NCI-H2107 treated with DMSO at 0.1 percent for 48 hours (cell line): ENCODE results near the gene MGME1.

ENCODE experiments used
- DNase-seq: peaks from one replicate; lab custom pipeline; 2025; ENCODE audit not compliant: unreplicated experiment; lab: John Stamatoyannopoulos, UW

Gene MGME1

GRCh38 chr20:17968366-17969277, at the start of gene MGME1, which contains the start of gene SNX5:
TSS of gene MGME1 (plus strand) at chr20:17969018. CDS start at chr20:17969860, 842 bp downstream.
TSS of gene SNX5 (minus strand) at chr20:17968794. CDS start at chr20:17968425, 369 bp downstream.
- DNase-seq, result peak; percentile 84

- DNase-seq, result no peak
These were observed 49.7 kb upstream of the MGME1 start for GRCh38 chr20:17919149-17919548.

GRCh38 chr20:17921774-17922173, 47.0 kb upstream of the MGME1 start:
- no peak for DNase-seq

GRCh38 chr20:17925141-17925939, 43.5 kb upstream of the MGME1 start:
- DNase-seq, result no peak

- DNase-seq, result no peak
These were observed 42.9 kb upstream of the MGME1 start for GRCh38 chr20:17925940-17926300.

GRCh38 chr20:17928211-17928611, 40.6 kb upstream of the MGME1 start:
- no peak for DNase-seq

GRCh38 chr20:17928633-17929311, 40.0 kb upstream of the MGME1 start:
- no peak for DNase-seq

- DNase-seq, result no peak
These were observed 37.3 kb upstream of the MGME1 start for GRCh38 chr20:17931513-17931912.

GRCh38 chr20:17932396-17932795, 36.4 kb upstream of the MGME1 start:
- no peak for DNase-seq

- no peak for DNase-seq
These were observed 35.7 kb upstream of the MGME1 start for GRCh38 chr20:17933121-17933520.

- no peak for DNase-seq
These were observed 35.1 kb upstream of the MGME1 start for GRCh38 chr20:17933711-17934110.

GRCh38 chr20:17934141-17934862, 34.5 kb upstream of the MGME1 start:
- no peak for DNase-seq

GRCh38 chr20:17935186-17935585, 33.6 kb upstream of the MGME1 start:
- DNase-seq, result no peak

- no peak for DNase-seq
These were observed 33.1 kb upstream of the MGME1 start for GRCh38 chr20:17935761-17936160.

GRCh38 chr20:17936286-17936760, 32.5 kb upstream of the MGME1 start:
- DNase-seq, result no peak

- DNase-seq, result no peak
These were observed 31.8 kb upstream of the MGME1 start for GRCh38 chr20:17936761-17937732.

- DNase-seq, result no peak
These were observed 29.8 kb upstream of the MGME1 start for GRCh38 chr20:17938871-17939619.

- DNase-seq, result no peak
These were observed 29.1 kb upstream of the MGME1 start for GRCh38 chr20:17939622-17940223.
